Measurements from ENCODE around the gene EML6. TPM values are rescaled to one million over a fixed set of nuclear protein-coding genes. Genes with fewer than 3 reads are reported as not detected.

EML6 gene
- total RNA-seq, 1 donor from 2014 or later, result 2.5 TPM

DNA sequence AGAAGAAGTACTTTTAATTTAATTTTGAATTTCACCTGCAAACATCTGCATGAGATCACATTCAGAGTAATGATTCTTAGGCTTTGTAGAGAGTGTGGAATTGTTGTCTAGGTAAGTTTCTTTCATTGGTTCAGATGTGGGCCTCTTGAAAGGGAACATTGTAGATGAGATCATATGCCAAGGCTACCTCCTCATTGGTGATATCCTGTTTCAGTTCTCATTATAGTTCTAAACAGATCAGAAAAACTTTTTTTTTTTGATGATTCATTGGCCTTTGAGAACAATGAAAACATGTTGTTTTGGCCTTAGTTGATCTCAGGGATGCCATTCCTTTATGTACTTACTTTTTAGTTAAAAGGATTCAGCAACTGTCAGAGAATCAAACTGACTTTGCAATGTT is 44.5 kb downstream of the EML6 start:
- DNase-seq (no peak), ATAC-seq (no peak)
- no peaks in the 10 kb centered on the region for H3K27me3 ChIP-seq (ENCODE audit: low read depth)
- no peaks in the 10 kb centered on the region for H3K9me3 ChIP-seq
- no peaks in the 10 kb centered on the region for H3K4me1 ChIP-seq
- H3K27ac ChIP-seq, result no peak overlapping the region
- intact Hi-C loops (cut with DNase I), result no loop called here
- TF ChIP-seq, protein P1, sequence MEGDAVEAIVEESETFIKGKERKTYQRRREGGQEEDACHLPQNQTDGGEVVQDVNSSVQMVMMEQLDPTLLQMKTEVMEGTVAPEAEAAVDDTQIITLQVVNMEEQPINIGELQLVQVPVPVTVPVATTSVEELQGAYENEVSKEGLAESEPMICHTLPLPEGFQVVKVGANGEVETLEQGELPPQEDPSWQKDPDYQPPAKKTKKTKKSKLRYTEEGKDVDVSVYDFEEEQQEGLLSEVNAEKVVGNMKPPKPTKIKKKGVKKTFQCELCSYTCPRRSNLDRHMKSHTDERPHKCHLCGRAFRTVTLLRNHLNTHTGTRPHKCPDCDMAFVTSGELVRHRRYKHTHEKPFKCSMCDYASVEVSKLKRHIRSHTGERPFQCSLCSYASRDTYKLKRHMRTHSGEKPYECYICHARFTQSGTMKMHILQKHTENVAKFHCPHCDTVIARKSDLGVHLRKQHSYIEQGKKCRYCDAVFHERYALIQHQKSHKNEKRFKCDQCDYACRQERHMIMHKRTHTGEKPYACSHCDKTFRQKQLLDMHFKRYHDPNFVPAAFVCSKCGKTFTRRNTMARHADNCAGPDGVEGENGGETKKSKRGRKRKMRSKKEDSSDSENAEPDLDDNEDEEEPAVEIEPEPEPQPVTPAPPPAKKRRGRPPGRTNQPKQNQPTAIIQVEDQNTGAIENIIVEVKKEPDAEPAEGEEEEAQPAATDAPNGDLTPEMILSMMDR (IDR thresholded peaks at IDR 0.05), result no peak
- no peak overlapping the region for H3K4me3 ChIP-seq
- no peaks in the 10 kb centered on the region for H3K36me3 ChIP-seq

GRCh38 chr2:54768772-54769428 is 45.4 kb downstream of the EML6 start:
- Histone ChIP-seq H3K27me3 (ENCODE audit: low read depth) (no peaks in the 10 kb centered on the region), H3K36me3 (no peaks in the 10 kb centered on the region), H3K4me3 (no peak overlapping the region), H3K27ac (no peak overlapping the region), H3K4me1 (no peaks in the 10 kb centered on the region), H3K9me3 (no peaks in the 10 kb centered on the region)
- DNase-seq (no peak), ATAC-seq (no peak)
- TF ChIP-seq, protein P1 (IDR thresholded peaks at IDR 0.05), result no peak
- intact Hi-C loops (cut with DNase I), result no loop called here

DNA sequence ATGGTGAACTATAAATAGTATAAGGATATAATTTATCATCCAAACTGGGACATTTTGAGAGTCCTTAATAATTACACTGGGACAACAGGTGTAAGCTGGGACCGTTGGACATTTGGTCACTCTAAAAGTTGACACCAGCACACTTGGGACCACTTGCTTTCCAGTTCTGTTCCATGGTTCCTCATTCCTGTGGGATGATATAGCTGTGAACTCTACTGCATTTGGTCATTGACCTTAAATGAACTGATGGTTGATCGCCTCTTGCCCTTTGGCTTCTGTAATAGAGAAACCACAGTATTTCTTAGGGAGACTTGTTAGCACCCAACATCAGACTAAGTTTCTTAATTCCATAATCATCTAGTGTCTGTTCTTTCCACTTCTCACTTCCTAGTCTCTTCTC is 46.7 kb downstream of the EML6 start:
- DNase-seq (no peak), ATAC-seq (no peak)
- no peak overlapping the region for H3K4me3 ChIP-seq
- no peak overlapping the region for H3K27ac ChIP-seq
- no peaks in the 10 kb centered on the region for H3K27me3 ChIP-seq (ENCODE audit: low read depth)
- H3K4me1 ChIP-seq, result no peaks in the 10 kb centered on the region
- TF ChIP-seq, protein P1 (IDR thresholded peaks at IDR 0.05), result no peak
- intact Hi-C loops (cut with DNase I), result no loop called here
- no peaks in the 10 kb centered on the region for H3K36me3 ChIP-seq
- peaks cover 2% of the 10 kb centered on the region for H3K9me3 ChIP-seq

- no peak for DNase-seq
- intact Hi-C loops (cut with DNase I), result no loop called here
- Histone ChIP-seq H3K27ac (no peak overlapping the region), H3K9me3 (peaks cover 7% of the 10 kb centered on the region), H3K36me3 (no peaks in the 10 kb centered on the region), H3K27me3 (ENCODE audit: low read depth) (no peaks in the 10 kb centered on the region), H3K4me3 (no peak overlapping the region), H3K4me1 (no peaks in the 10 kb centered on the region)
- TF ChIP-seq, protein P1 (IDR thresholded peaks at IDR 0.05), result no peak
- no peak for ATAC-seq
Observed at GRCh38 chr2:54770676-54771075, 47.2 kb downstream of the EML6 start.

GRCh38 chr2:54771166-54771885 is 47.9 kb downstream of the EML6 start:
- intact Hi-C loops (cut with DNase I), result no loop called here
- no peak for DNase-seq
- H3K4me1 ChIP-seq, result no peaks in the 10 kb centered on the region
- no peak overlapping the region for H3K4me3 ChIP-seq
- H3K36me3 ChIP-seq, result no peaks in the 10 kb centered on the region
- H3K27ac ChIP-seq, result no peak overlapping the region
- TF ChIP-seq, protein P1 (IDR thresholded peaks at IDR 0.05), result no peak
- H3K9me3 ChIP-seq, result peaks cover 12% of the 10 kb centered on the region
- ATAC-seq, result no peak
- H3K27me3 ChIP-seq (ENCODE audit: low read depth), result no peaks in the 10 kb centered on the region
